Transverse colon (tissue), 4 donors: ENCODE results near the gene DENND1A.

Source experiments
- POLR2A ChIP-seq: fragments of 450-650 bp; IDR thresholded peaks from one replicate; pipeline ENCODE4 v1.6.1; 2016; ENCODE audit warnings: antibody characterized with exemption, mild to moderate bottlenecking, moderate library complexity
- POLR2AphosphoS5 ChIP-seq, 3 donors: sonication (generic); formaldehyde crosslinking; IDR thresholded peaks; one replicate each; pipeline ENCODE4 v1.6.1; 2016; ENCODE audit warnings: antibody characterized with exemption in 3 of 3
- TF ChIP-seq, protein P1 (sequence below), 5 experiments: fragments of 200-600 bp in 3 of 5; fragments of 450-650 bp in 2 of 5; sonication (generic) in 3 of 5; IDR thresholded peaks; 1 replicate in 2 of 5; 2 replicates in 3 of 5; pipeline ENCODE4 v1.5.1; 2016 to 2017; ENCODE audit warnings: antibody characterized with exemption in 5 of 5, inconsistent platforms in 3 of 5, mild to moderate bottlenecking in 2 of 5, moderate library complexity in 1 of 5

DNA sequence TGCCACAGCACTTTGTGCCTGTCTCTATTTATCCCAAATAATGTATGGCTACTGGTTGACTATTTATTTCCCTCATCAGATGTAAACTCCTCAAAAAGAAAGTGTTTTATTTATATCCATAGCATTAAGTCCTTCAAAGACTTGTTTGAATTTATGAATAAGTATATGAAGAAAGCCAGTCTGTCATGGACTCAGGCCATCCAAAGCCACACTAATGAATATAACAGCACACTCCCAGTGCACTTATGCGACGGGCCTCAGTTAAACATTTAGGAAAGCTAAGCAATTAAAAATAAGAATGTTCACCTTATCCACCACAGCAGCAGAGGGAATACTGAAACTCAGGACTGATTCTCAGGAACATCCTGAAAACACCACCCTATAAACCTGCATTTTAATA is 77.5 kb downstream of the DENND1A start:
- TF ChIP-seq, protein P1, sequence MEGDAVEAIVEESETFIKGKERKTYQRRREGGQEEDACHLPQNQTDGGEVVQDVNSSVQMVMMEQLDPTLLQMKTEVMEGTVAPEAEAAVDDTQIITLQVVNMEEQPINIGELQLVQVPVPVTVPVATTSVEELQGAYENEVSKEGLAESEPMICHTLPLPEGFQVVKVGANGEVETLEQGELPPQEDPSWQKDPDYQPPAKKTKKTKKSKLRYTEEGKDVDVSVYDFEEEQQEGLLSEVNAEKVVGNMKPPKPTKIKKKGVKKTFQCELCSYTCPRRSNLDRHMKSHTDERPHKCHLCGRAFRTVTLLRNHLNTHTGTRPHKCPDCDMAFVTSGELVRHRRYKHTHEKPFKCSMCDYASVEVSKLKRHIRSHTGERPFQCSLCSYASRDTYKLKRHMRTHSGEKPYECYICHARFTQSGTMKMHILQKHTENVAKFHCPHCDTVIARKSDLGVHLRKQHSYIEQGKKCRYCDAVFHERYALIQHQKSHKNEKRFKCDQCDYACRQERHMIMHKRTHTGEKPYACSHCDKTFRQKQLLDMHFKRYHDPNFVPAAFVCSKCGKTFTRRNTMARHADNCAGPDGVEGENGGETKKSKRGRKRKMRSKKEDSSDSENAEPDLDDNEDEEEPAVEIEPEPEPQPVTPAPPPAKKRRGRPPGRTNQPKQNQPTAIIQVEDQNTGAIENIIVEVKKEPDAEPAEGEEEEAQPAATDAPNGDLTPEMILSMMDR (IDR thresholded peaks at IDR 0.05), result no peak
- TF ChIP-seq POLR2A, result no peak
- TF ChIP-seq POLR2AphosphoS5 (IDR thresholded peaks at IDR 0.05), result no peak
